ENCODE data around the gene SYT9. TPM values are rescaled to one million over a fixed set of nuclear protein-coding genes. Genes with fewer than 3 reads are reported as not detected.

The SYT9 gene
- total and polyA plus RNA-seq, 3 donors from 2014 or later: 2.7 to 4.1 (median 3.1) TPM

DNA sequence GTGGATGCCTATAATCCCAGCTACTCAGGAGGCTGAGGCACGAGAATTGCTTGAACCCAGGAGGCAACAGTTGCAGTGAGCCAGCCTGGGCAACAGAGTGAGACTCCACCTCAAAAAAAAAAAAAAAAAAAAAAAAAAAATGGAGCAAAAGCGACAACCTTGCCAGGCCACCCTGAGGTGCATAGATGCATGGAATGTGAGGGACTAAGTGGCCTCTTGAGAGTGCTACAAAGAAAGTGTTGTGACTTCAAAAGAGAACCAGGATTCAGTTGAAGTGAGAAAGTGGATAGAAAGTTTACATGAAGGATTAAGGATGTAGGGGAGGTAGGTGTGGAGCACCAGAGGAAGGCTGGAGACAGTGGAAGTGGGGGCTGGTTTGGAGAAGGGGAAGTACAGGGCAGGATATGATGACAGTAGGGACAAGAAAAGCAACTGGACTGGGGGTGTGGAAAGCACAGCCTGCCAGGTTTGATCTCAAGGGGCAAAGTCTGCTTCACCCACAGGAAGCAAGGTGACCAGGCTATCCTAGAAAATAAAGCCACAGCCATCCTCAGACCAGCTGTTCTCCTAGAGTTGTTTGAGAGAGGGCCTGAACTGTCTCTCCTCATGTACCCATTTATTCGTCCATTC is 197.6 kb downstream of the SYT9 start:
- Histone ChIP-seq H3K4me3 (no peak overlapping the region), H3K27me3 (no peaks in the 10 kb centered on the region), H3K27ac (no peak overlapping the region), H3K4me1 (no peaks in the 10 kb centered on the region), H3K36me3 (ENCODE audit: low read depth, missing control alignments) (no peaks in the 10 kb centered on the region), H3K9me3 (no peaks in the 10 kb centered on the region)
- TF ChIP-seq, protein P1, sequence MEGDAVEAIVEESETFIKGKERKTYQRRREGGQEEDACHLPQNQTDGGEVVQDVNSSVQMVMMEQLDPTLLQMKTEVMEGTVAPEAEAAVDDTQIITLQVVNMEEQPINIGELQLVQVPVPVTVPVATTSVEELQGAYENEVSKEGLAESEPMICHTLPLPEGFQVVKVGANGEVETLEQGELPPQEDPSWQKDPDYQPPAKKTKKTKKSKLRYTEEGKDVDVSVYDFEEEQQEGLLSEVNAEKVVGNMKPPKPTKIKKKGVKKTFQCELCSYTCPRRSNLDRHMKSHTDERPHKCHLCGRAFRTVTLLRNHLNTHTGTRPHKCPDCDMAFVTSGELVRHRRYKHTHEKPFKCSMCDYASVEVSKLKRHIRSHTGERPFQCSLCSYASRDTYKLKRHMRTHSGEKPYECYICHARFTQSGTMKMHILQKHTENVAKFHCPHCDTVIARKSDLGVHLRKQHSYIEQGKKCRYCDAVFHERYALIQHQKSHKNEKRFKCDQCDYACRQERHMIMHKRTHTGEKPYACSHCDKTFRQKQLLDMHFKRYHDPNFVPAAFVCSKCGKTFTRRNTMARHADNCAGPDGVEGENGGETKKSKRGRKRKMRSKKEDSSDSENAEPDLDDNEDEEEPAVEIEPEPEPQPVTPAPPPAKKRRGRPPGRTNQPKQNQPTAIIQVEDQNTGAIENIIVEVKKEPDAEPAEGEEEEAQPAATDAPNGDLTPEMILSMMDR (IDR thresholded peaks at IDR 0.05): no peak
- TF ChIP-seq POLR2A (IDR thresholded peaks at IDR 0.05): no peak
- WGBS, 2 donors: 93 to 97% methylated on average over 3 of the region's 3 CpGs
- no peak for DNase-seq
- intact Hi-C loops (cut with DNase I; ENCODE audit: low total_unique reads): no loop called here

DNA sequence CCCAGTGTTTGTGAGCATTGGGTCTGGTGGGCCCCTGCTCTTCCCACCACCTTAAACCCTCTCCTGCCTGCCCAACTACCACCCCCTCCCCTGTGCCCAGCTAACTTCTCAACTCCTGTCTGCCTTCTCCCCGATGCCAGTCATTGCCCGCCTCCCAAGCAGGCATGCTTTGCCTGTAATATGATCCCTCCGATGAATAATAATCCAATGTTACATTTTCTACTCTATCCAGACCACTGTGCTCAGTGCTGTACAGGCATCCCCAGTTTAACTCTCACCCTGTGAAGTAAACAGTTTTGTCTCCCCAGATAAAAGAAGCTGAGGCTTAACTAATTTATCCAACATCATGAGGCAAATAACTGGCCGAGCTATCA is 198.1 kb downstream of the SYT9 start:
- H3K27me3 ChIP-seq: no peaks in the 10 kb centered on the region
- no peaks in the 10 kb centered on the region for H3K4me1 ChIP-seq
- H3K9me3 ChIP-seq: no peaks in the 10 kb centered on the region
- TF ChIP-seq, protein P1 (IDR thresholded peaks at IDR 0.05): no peak
- no peak for TF ChIP-seq POLR2A (IDR thresholded peaks at IDR 0.05)
- 59 to 65% methylated on average over 4 of the region's 4 CpGs for WGBS, 2 donors
- no peak overlapping the region for H3K27ac ChIP-seq
- no peak for DNase-seq
- H3K4me3 ChIP-seq: no peak overlapping the region
- intact Hi-C loops (cut with DNase I; ENCODE audit: low total_unique reads): no loop called here
- no peaks in the 10 kb centered on the region for H3K36me3 ChIP-seq (ENCODE audit: low read depth, missing control alignments)

DNA sequence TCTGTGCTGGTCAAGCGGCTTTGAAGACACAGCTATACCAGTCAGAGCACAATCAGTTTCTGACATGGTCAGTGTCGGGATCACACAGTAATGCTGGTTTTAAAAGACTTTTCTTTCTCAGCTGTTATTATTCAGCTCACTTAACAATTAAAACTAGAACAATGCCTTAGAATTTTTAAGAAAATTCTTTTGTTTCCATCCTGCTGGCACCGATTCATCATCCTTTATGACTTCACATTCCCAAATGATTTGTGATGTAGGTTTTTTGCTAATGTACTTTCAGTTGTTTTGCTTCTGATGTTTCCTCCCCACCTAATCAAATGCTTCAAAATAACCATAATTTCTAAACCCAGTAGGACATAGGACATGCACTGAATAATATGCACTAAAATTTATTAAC is 199.1 kb downstream of the SYT9 start:
- TF ChIP-seq, protein P1 (IDR thresholded peaks at IDR 0.05): no peak
- no peak for TF ChIP-seq POLR2A (IDR thresholded peaks at IDR 0.05)
- no peaks in the 10 kb centered on the region for H3K36me3 ChIP-seq (ENCODE audit: low read depth, missing control alignments)
- intact Hi-C loops (cut with DNase I; ENCODE audit: low total_unique reads): no loop called here
- DNase-seq: no peak
- H3K27me3 ChIP-seq: no peaks in the 10 kb centered on the region
- H3K9me3 ChIP-seq: no peaks in the 10 kb centered on the region
- H3K4me1 ChIP-seq: no peaks in the 10 kb centered on the region
- H3K27ac ChIP-seq: no peak overlapping the region
- 84 to 89% methylated on average over 3 of the region's 3 CpGs for WGBS, 2 donors
- H3K4me3 ChIP-seq: no peak overlapping the region

GRCh38 chr11:7451520-7451919 is 199.8 kb downstream of the SYT9 start:
- H3K27ac ChIP-seq: no peak overlapping the region
- 71 to 75% methylated on average over 3 of the region's 3 CpGs for WGBS, 2 donors
- TF ChIP-seq, protein P1 (IDR thresholded peaks at IDR 0.05): no peak
- TF ChIP-seq POLR2A (IDR thresholded peaks at IDR 0.05): no peak

DNA sequence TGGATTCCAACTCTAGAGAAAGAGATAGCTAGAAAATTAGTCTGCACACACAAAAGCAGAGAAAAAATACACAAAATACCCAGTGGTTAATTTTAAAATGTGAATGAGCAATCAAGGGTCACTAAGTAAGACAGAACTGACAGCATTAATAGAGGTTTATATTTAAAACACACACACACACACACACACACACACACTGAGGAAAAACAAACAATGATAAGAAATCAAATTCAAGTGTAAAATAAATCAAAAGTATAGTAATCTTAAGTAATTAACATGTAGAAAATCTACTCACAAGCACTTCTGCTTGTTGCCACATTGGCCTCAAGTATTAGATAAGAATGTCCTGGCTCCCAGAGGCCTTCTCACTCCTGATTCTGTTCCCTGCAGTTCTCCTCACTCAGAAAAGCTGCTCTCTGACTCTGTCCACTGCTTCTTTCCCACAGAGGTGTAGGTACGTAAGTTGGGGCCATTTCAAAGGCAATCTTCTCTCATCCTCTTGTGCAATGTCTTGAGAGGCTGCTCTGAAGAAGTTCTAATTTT is 200.3 kb downstream of the SYT9 start:
- no peak for DNase-seq
- no peaks in the 10 kb centered on the region for H3K36me3 ChIP-seq (ENCODE audit: low read depth, missing control alignments)
- no peaks in the 10 kb centered on the region for H3K9me3 ChIP-seq
- H3K27me3 ChIP-seq: no peaks in the 10 kb centered on the region
- WGBS, 2 donors: 89 to 92% methylated on average over 1 of the region's 1 CpG
- H3K27ac ChIP-seq: no peak overlapping the region
- TF ChIP-seq POLR2A (IDR thresholded peaks at IDR 0.05): no peak
- TF ChIP-seq, protein P1 (IDR thresholded peaks at IDR 0.05): no peak
- intact Hi-C loops (cut with DNase I; ENCODE audit: low total_unique reads): no loop called here
- no peaks in the 10 kb centered on the region for H3K4me1 ChIP-seq
- H3K4me3 ChIP-seq: no peak overlapping the region

More at GRCh38 chr11:7451520-7451919, 199.8 kb downstream of the SYT9 start:
- no peaks in the 10 kb centered on the region for H3K9me3 ChIP-seq
- H3K4me3 ChIP-seq: no peak overlapping the region
- no peaks in the 10 kb centered on the region for H3K27me3 ChIP-seq
- DNase-seq: no peak
- intact Hi-C loops (cut with DNase I; ENCODE audit: low total_unique reads): no loop called here
- H3K4me1 ChIP-seq: no peaks in the 10 kb centered on the region
- no peaks in the 10 kb centered on the region for H3K36me3 ChIP-seq (ENCODE audit: low read depth, missing control alignments)
